SK-N-SH treated with all-trans-retinoic acid at 6 μM for 48 hours (cell line): Measurements from ENCODE around the gene AHI1.

Experiments
- ATAC-seq: fragments of 200-7000 bp; cut with Tn5 transposase; 3 replicates; pipeline ENCODE4 v1.9.1; 2020; ENCODE audit warnings: mild to moderate bottlenecking, moderate library complexity
- CREB5 ChIP-seq: fragments of 250-450 bp; sonication (Bioruptor Pico); IDR thresholded peaks from 2 replicates; pipeline ENCODE4 v1.5.1; 2020; ENCODE audit warnings: low read depth, mild to moderate bottlenecking, moderate library complexity
- CSRNP3 ChIP-seq: fragments of 250-450 bp; sonication (Bioruptor Pico); IDR thresholded peaks from 2 replicates; pipeline ENCODE4 v1.5.1; 2021; ENCODE audit warnings: mild to moderate bottlenecking, moderate library complexity
- ESRRG ChIP-seq: fragments of 250-450 bp; sonication (Bioruptor Pico); IDR thresholded peaks from 2 replicates; pipeline ENCODE4 v1.6.1; 2021; ENCODE audit warnings: mild to moderate bottlenecking
- GLIS3 ChIP-seq: fragments of 250-450 bp; sonication (Bioruptor Pico); IDR thresholded peaks from 2 replicates; pipeline ENCODE4 v1.5.0; 2020; ENCODE audit warnings: mild to moderate bottlenecking, moderate library complexity
- ISL1 ChIP-seq: fragments of 250-450 bp; sonication (Bioruptor Pico); IDR thresholded peaks from 2 replicates; pipeline ENCODE4 v2.1.2; 2022; ENCODE audit warnings: mild to moderate bottlenecking, moderate library complexity
- OSR1 ChIP-seq: fragments of 250-450 bp; sonication (Bioruptor Pico); IDR thresholded peaks from 2 replicates; pipeline ENCODE4 v1.8.0; 2022; ENCODE audit warnings: moderate library complexity, mild to moderate bottlenecking, inconsistent platforms
- PPARA ChIP-seq: fragments of 250-450 bp; sonication (Bioruptor Pico); IDR thresholded peaks from 2 replicates; pipeline ENCODE4 v1.5.0; 2020; ENCODE audit warnings: mild to moderate bottlenecking, borderline replicate concordance
- RARB ChIP-seq: fragments of 250-450 bp; sonication (Bioruptor Pico); IDR thresholded peaks from 2 replicates; pipeline ENCODE4 v1.8.0; 2021; ENCODE audit warnings: mild to moderate bottlenecking, moderate library complexity
- SNAI2 ChIP-seq: fragments of 250-450 bp; sonication (Bioruptor Pico); IDR thresholded peaks from 2 replicates; pipeline ENCODE4 v1.5.0; 2020; ENCODE audit warnings: mild to moderate bottlenecking, moderate library complexity
- TCF4 ChIP-seq: fragments of 250-450 bp; sonication (Bioruptor Pico); IDR thresholded peaks from 2 replicates; pipeline ENCODE4 v1.8.0; 2021; ENCODE audit warnings: mild to moderate bottlenecking, moderate library complexity, borderline replicate concordance
- ZC3H10 ChIP-seq: fragments of 250-450 bp; sonication (Bioruptor Pico); IDR thresholded peaks from 2 replicates; pipeline ENCODE4 v1.5.1; 2021; ENCODE audit warnings: mild to moderate bottlenecking, moderate library complexity
- ZFP3 ChIP-seq: fragments of 250-450 bp; sonication (Bioruptor Pico); IDR thresholded peaks from 2 replicates; pipeline ENCODE4 v1.5.0; 2020; ENCODE audit warnings: mild to moderate bottlenecking, moderate library complexity
- ZFP30 ChIP-seq: fragments of 450-650 bp; formaldehyde crosslinking; IDR thresholded peaks from 2 replicates; pipeline ENCODE4 v1.5.0; 2022; ENCODE audit warnings: mild to moderate bottlenecking, moderate library complexity
- ZNF70 ChIP-seq: fragments of 450-650 bp; formaldehyde crosslinking; IDR thresholded peaks from 2 replicates; pipeline ENCODE4 v1.5.0; 2020; ENCODE audit warnings: mild to moderate bottlenecking, moderate library complexity
- ZNF8 ChIP-seq: fragments of 450-650 bp; formaldehyde crosslinking; IDR thresholded peaks from 2 replicates; pipeline ENCODE4 v1.5.0; 2020; ENCODE audit warnings: mild to moderate bottlenecking, moderate library complexity
- TF ChIP-seq, protein P1 (sequence below): fragments of 250-450 bp; sonication (Bioruptor Pico); IDR thresholded peaks from 2 replicates; pipeline ENCODE4 v1.5.0; 2020; ENCODE audit warnings: mild to moderate bottlenecking, moderate library complexity
- TF ChIP-seq, protein P2 (sequence below): fragments of 250-450 bp; sonication (Bioruptor Pico); IDR thresholded peaks from 2 replicates; pipeline ENCODE4 v1.8.0; 2021; ENCODE audit warnings: low read depth, mild to moderate bottlenecking, moderate library complexity, borderline replicate concordance

AHI1 gene

DNA sequence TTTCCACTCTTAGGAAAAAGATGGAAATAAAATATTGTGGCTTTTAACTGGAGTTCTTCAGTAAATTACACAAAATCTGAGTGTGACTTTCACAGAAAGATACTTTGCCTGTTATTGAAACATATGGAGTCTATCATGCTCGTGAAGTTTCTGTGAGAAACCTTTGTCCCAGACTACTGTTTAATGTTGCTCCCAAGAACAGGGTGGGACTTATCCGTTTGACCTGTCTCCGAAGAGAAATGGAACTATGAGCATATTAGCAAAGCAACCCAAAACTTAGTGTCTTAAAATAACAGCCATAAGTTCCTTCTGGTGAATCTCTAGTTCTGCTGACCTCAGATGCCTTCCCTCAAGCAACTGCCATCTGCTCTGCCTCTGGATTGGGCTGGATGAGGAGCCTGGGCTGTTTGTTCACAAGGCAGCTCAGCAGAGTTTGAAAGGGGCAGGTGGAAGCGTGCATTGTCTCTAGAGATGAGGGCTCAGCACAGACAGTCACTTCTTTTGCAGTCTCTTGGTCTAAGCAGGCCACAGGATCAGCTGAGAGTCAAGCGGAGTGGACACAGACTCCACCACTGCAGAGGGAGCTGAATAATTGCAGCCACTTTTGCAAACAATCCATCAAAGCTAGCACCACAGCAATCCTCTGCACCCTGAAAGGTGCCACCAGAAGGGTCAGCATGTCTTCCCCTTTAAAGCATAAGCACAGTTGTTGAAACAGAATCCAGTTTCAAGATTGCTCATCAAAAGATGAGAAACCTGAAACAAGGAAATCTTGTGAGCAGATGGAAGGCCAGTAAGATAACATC, 263.7 kb downstream of the AHI1 start:
- no peak; the same call in 2 of the 3 replicates for ATAC-seq
- TF ChIP-seq, protein P1, sequence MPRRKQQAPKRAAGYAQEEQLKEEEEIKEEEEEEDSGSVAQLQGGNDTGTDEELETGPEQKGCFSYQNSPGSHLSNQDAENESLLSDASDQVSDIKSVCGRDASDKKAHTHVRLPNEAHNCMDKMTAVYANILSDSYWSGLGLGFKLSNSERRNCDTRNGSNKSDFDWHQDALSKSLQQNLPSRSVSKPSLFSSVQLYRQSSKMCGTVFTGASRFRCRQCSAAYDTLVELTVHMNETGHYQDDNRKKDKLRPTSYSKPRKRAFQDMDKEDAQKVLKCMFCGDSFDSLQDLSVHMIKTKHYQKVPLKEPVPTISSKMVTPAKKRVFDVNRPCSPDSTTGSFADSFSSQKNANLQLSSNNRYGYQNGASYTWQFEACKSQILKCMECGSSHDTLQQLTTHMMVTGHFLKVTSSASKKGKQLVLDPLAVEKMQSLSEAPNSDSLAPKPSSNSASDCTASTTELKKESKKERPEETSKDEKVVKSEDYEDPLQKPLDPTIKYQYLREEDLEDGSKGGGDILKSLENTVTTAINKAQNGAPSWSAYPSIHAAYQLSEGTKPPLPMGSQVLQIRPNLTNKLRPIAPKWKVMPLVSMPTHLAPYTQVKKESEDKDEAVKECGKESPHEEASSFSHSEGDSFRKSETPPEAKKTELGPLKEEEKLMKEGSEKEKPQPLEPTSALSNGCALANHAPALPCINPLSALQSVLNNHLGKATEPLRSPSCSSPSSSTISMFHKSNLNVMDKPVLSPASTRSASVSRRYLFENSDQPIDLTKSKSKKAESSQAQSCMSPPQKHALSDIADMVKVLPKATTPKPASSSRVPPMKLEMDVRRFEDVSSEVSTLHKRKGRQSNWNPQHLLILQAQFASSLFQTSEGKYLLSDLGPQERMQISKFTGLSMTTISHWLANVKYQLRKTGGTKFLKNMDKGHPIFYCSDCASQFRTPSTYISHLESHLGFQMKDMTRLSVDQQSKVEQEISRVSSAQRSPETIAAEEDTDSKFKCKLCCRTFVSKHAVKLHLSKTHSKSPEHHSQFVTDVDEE (CRISPR knock-in tag), result no peak
- TF ChIP-seq ISL1 (no peak), ZNF70 (CRISPR knock-in tag) (no peak), ZFP3 (no peak), CREB5 (CRISPR knock-in tag) (no peak), PPARA (CRISPR knock-in tag) (no peak), ZNF8 (no peak), OSR1 (CRISPR knock-in tag) (no peak), TCF4 (no peak), GLIS3 (CRISPR knock-in tag) (no peak), ESRRG (CRISPR knock-in tag) (no peak), SNAI2 (CRISPR knock-in tag) (no peak), RARB (CRISPR knock-in tag) (no peak), CSRNP3 (CRISPR knock-in tag) (no peak), ZFP30 (CRISPR knock-in tag) (no peak), ZC3H10 (CRISPR knock-in tag) (no peak)
- TF ChIP-seq, protein P2, sequence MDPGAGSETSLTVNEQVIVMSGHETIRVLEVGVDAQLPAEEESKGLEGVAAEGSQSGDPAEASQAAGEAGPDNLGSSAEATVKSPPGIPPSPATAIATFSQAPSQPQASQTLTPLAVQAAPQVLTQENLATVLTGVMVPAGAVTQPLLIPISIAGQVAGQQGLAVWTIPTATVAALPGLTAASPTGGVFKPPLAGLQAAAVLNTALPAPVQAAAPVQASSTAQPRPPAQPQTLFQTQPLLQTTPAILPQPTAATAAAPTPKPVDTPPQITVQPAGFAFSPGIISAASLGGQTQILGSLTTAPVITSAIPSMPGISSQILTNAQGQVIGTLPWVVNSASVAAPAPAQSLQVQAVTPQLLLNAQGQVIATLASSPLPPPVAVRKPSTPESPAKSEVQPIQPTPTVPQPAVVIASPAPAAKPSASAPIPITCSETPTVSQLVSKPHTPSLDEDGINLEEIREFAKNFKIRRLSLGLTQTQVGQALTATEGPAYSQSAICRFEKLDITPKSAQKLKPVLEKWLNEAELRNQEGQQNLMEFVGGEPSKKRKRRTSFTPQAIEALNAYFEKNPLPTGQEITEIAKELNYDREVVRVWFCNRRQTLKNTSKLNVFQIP (CRISPR knock-in tag), result no peak
